Coronary artery (tissue), 2 donors: ENCODE data around the gene GPR176.

Source experiments
- DNase-seq: peaks from one replicate; pipeline ENCODE4 v3.0.0-alpha.2; 2017; ENCODE audit warnings: low spot score
- H3K27ac ChIP-seq, 2 donors: fragments of 200-600 bp; sonication (generic); one replicate each; pipeline ENCODE4 v1.5.1; 2016 to 2019
- H3K4me3 ChIP-seq: fragments of 200-600 bp; sonication (generic); 2 replicates; pipeline ENCODE4 v1.5.1; 2016; ENCODE audit warnings: mild to moderate bottlenecking, moderate library complexity
- TF ChIP-seq, protein P1 (sequence below): fragments of 200-600 bp; sonication (generic); IDR thresholded peaks from one replicate; pipeline ENCODE4 v1.5.1; 2019; ENCODE audit warnings: antibody characterized with exemption

Gene GPR176

DNA sequence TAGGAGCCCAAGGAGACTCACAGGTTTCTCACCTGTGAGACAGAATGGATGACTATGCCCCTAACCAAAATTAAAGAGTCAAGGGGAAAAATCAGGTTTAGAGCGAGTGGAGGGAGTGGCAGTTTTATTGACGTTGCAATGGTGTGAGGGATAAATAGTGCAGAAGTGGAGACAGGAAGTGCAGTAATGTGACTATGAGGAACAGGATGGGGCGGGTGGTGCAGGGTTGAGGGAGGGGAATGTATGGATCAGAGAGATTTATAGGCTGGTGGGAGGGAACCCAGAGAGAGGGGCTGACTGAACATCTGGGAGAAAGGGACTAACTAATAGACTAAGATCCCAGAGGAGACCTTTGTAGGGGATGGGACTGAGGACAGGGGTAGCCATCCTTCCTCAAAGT is 40.3 kb upstream of the GPR176 start:
- TF ChIP-seq, protein P1, sequence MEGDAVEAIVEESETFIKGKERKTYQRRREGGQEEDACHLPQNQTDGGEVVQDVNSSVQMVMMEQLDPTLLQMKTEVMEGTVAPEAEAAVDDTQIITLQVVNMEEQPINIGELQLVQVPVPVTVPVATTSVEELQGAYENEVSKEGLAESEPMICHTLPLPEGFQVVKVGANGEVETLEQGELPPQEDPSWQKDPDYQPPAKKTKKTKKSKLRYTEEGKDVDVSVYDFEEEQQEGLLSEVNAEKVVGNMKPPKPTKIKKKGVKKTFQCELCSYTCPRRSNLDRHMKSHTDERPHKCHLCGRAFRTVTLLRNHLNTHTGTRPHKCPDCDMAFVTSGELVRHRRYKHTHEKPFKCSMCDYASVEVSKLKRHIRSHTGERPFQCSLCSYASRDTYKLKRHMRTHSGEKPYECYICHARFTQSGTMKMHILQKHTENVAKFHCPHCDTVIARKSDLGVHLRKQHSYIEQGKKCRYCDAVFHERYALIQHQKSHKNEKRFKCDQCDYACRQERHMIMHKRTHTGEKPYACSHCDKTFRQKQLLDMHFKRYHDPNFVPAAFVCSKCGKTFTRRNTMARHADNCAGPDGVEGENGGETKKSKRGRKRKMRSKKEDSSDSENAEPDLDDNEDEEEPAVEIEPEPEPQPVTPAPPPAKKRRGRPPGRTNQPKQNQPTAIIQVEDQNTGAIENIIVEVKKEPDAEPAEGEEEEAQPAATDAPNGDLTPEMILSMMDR, result no peak
- H3K4me3 ChIP-seq, result no peak overlapping the region
- no peak for DNase-seq
- no peak overlapping the region for H3K27ac ChIP-seq

DNA sequence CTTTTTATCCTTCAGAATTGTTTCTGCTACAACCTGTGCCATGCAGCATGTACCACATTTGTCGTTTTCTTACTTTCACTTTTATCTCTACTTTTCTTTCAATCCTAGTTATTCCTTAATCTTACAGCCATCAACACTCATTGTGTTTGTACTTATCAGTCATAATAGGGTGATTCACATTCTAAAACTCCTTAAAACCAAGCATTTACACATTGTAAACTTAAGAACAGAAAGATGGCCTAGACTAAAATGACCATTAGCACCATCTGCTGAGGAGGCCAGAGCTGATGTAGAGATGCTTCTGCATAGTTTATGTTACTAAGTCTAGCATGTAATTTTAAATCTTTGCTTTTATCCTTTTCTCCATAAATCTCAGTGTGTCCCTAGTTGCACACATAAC is 39.3 kb upstream of the GPR176 start:
- Histone ChIP-seq H3K4me3 (no peak overlapping the region), H3K27ac (no peak overlapping the region)
- DNase-seq, result no peak
- TF ChIP-seq, protein P1, result no peak

DNA sequence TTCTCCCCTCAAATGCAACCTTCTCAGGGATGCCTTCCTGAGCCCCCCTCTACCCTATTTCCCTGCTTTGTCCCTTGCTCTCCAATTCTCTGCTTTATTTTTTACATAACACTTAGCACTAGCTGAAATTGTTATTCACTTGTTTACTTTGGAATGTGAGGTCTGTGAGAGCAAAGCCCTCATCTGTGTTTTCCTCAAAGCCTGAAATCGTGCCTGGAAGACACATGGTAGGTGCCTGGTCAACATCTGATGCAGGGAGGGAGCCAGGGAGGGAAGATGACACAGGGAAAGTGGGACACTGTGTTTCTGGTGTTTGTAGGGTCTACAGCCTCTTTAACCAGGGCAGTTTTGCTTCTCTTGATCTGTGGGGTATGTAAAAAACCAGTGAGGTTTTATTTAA is 37.4 kb upstream of the GPR176 start:
- Histone ChIP-seq H3K27ac (no peak overlapping the region), H3K4me3 (no peak overlapping the region)
- TF ChIP-seq, protein P1, result no peak
- no peak for DNase-seq

DNA sequence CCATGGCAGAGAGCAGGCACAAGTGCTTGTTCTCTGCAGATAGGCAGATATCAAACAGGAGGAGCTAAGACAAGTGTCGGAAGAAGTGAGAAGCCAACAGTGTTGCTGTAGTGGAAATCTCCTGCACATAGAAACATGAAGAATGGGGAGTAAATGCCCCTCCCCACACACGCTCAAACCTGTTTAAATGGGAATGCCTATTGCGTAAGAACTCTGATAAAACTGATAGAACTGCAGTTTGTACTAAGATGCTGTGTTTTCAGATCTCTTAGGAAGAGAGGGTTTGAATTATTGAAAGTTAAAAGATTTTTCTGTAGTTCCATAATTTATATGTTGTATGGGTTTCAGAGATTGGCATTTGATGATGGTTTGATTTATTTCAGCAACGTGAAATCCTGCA is 33.5 kb upstream of the GPR176 start:
- TF ChIP-seq, protein P1, result no peak
- no peak overlapping the region for H3K27ac ChIP-seq
- H3K4me3 ChIP-seq, result no peak overlapping the region
- DNase-seq, result no peak

DNA sequence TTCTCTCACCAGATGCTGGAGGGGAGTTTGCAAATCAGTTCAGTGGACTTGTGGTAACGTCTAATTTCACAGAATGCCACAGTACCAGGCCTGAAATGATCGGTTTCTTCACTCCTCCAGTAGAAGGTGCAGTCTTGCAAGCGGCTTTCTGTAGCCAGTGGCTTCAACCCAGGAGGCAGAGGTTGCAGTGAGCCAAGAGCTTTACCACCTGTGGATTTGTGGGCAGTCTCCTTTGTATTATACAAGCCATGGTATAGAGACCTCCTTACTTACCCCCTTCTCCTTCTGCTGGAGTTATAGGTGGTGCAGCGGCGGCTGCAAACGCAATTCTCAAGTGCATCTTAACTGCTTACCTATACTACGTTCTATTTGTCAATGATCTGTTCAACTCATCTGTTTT is 31.5 kb upstream of the GPR176 start:
- no peak for DNase-seq
- no peak overlapping the region for H3K4me3 ChIP-seq
- TF ChIP-seq, protein P1, result no peak
- no peak overlapping the region for H3K27ac ChIP-seq

DNA sequence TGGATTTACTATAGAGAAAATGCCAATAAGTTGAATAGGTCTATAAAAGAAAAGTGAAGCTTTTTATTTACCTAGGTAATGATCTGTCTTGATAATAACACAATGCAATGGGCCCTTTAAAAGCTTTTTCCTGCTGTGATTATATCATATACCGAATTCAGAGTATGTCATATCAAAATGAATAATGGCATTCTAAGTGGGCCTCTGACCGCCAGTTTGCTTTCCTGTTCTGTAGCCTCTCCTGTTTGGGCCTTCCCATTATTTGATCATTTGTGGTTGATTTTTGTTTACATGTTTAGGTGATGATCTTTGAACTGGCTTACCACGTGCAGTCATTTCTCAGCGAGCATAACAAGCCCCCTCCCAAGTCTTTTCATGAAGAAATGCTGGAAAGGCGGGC is 28.8 kb upstream of the GPR176 start:
- Histone ChIP-seq H3K4me3 (no peak overlapping the region), H3K27ac (no peak overlapping the region)
- TF ChIP-seq, protein P1, result no peak
- no peak for DNase-seq

DNA sequence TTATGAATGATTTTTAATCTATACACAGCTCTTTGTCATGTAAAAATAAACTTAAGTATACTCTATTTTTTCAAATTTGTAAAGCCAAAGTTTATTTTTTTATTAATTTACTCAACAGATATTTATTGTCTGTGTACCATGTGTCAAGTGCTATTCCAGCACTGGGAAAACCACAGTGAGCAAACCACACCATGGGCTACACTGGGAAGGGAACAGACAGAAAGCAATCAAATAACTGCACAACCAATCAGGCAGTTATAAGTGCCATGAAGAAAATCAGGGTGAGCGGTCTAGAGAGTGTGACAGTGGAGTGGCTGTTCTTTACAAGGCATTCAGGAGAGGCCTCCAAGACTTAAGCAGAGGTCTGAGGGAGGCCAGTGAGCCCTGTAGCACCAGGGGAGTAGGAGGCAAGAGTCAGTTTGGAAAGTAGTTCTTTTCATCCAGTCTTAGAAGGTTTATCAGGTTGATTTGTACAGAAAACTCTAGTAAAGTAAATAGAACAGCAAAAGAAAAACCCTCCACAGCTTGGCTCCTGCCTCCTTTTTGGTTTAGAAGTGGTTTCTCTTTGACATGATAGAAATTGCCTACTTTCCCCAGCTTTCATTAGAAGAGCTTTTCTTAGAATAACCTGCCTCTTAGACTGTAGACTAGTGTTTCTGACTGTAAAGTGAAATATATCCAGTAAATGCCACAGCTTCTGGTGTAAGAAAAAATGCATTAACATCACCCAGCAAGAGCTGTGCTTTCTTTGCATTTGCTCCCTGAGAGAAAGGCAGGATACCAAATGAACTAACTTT is 27.5 kb upstream of the GPR176 start:
- no peak for DNase-seq
- Histone ChIP-seq H3K4me3 (no peak overlapping the region), H3K27ac (no peak overlapping the region)
- TF ChIP-seq, protein P1, result no peak
